ENCODE measurements around the gene VPS41.

VPS41 gene

DNA sequence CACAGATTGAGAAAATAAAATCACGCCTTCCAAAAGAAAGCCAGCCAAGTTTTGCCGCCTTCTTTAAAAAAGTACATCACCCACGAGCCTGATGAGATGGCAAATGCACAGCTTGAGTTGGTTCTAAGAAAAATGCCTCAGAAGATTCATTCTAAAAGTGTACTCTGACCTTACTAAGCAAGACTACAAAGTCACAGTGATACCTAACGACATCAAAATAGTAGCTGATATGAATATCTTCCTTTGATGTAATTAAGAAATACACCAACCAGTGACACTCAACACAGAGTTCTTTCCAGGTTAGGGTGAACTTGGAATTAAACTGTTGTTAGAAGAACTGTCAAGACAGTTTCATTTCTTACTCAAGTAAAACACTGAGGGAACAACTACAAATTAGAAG is 199.9 kb downstream of the VPS41 start:
- TF ChIP-seq CTCF (IDR thresholded peaks at IDR 0.05; ENCODE audit: low read depth, low read length), result no peak
- H3K4me3 ChIP-seq (ENCODE audit: low read depth, low read length), result no peak overlapping the region

- TF ChIP-seq CTCF (IDR thresholded peaks at IDR 0.05; ENCODE audit: low read depth, low read length), result no peak
- no peak overlapping the region for H3K4me3 ChIP-seq (ENCODE audit: low read depth, low read length)
Measured at GRCh38 chr7:38704751-38705150, 204.2 kb downstream of the VPS41 start.

GRCh38 chr7:38704041-38704547 is 204.9 kb downstream of the VPS41 start:
- TF ChIP-seq CTCF (IDR thresholded peaks at IDR 0.05; ENCODE audit: low read depth, low read length), result no peak
- H3K4me3 ChIP-seq (ENCODE audit: low read depth, low read length), result no peak overlapping the region

- TF ChIP-seq CTCF (IDR thresholded peaks at IDR 0.05; ENCODE audit: low read depth, low read length), result no peak
- H3K4me3 ChIP-seq (ENCODE audit: low read depth, low read length), result no peak overlapping the region
Measured at GRCh38 chr7:38703093-38703492, 205.9 kb downstream of the VPS41 start.

- H3K4me3 ChIP-seq (ENCODE audit: low read depth, low read length), result no peak overlapping the region
- no peak for TF ChIP-seq CTCF (IDR thresholded peaks at IDR 0.05; ENCODE audit: low read depth, low read length)
Measured at GRCh38 chr7:38702002-38702535, 206.9 kb downstream of the VPS41 start.

DNA sequence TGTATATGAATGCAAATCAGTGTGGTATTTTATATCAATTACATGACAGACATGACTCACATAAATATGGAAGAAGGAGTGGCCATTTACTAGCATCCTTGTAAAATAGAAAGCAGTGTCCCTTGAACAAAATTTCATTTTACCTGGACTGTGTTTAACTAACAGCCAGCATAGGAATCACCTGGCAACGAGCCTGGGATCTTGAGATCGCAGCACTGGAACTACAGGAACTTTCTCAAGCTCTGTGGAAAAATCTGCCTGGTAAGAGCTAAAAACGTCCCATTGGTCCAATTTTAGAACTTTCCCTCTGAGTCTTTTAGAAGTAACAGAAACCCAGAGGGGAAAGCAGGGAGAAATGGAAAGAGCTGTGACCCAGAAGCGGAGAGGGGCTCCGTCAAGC is 208.9 kb downstream of the VPS41 start:
- H3K4me3 ChIP-seq (ENCODE audit: low read depth, low read length), result no peak overlapping the region
- TF ChIP-seq CTCF (IDR thresholded peaks at IDR 0.05; ENCODE audit: low read depth, low read length), result no peak

DNA sequence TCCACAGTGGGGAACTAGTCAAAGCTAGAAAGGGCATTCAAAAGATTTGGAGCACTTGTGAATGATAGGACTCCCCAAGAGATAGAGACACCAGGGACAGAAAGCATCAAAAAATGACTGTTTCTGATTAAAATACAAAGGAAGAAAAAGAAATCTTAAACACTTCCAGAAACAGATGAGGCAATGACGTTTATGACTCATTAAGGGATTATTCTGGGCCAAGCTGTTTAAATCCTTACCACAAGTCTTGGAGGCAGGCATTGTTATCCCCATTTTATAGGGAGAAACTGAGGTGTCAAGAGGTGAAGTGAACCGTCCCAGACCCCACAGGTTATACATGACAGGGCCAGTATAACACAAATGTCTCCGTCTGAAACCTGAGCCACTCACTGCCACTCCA is 209.5 kb downstream of the VPS41 start:
- no peak overlapping the region for H3K4me3 ChIP-seq (ENCODE audit: low read depth, low read length)
- no peak for TF ChIP-seq CTCF (IDR thresholded peaks at IDR 0.05; ENCODE audit: low read depth, low read length)
